Limb (tissue), 2 donors: Measurements from ENCODE around the gene WNK2.

Experiments used
- DNase-seq, 2 donors: peaks; one replicate each; pipeline ENCODE4 v3.0.0-alpha.2; 2016; ENCODE audit errors: extremely low spot score in 2 of 2

Gene WNK2

DNA sequence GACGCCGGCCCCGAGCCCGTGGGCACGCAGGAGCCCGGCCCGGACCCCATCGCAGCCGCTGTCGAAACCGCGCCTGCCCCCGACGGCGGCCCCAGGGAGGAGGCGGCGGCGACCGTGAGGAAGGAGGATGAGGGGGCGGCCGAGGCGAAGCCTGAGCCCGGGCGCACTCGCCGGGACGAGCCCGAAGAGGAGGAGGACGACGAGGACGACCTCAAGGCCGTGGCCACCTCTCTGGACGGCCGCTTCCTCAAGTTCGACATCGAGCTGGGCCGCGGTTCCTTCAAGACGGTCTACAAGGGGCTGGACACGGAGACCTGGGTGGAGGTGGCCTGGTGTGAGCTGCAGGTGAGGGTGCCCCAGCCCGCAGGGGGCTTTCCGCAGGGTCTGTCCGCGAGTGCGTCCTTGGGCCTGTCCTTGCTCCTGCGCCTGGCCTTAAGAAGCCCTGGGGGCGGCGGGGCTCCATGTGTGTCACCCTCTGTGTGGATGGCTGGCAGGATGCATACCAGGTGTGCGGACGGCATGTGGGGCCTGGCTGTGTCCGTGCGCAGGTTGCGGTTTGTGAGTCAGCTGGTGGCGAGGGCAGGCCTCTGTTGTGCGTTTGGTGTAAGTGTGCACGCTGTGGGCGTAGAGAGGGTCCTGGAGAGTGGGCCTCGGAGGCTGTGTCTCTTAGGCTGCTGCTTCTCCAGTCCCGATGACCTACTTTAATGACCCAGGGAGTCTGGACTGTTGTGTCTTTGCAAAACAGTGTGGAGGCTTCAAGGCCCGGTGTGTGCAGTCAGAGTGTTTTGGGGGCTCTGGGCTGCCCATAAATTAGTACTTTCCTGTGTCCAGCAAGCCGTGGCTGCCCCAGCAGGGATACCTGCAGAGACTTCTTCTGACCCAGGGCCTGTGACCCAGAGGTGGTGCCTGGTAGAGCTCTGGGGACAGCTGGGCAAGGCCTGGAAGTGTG lies 1.6 kb downstream of the WNK2 start:
- DNase-seq = no peak

DNA sequence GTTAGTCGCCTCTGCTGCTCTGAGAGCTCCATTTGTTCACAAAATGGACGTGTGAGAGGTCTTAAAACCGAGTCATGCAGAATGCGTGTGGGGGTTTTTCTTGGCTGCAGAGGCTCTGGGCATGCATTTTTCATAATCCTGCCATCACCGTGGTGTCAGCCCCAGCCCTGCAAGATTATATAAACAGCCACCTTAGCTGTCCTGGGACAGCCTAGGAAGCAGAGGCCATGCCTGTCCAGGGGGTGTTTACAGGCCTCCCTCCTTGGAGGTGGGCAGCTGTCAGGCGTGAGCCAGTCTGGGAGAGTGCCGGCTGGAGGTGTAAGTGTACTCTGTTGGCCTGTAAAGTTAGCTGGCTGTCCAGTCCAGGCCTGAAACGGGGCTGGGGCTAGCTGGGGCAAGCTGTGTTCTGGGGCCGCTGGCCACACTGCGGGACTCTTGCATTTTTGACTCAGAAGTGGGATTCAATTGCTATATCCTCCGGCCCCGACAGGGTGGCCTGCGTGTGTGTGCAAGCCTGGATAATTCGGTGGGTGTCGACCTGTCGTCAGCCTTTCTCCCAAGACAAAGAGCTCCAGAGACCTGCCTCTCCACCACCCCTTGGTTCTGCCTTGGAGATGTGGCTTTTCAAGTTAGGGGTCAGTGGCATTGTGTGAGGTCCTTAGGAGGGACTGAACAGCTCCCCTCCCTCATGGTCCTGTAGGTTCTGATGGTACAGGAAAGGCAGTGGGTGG lies 2.4 kb downstream of the WNK2 start:
- DNase-seq = no peak

DNA sequence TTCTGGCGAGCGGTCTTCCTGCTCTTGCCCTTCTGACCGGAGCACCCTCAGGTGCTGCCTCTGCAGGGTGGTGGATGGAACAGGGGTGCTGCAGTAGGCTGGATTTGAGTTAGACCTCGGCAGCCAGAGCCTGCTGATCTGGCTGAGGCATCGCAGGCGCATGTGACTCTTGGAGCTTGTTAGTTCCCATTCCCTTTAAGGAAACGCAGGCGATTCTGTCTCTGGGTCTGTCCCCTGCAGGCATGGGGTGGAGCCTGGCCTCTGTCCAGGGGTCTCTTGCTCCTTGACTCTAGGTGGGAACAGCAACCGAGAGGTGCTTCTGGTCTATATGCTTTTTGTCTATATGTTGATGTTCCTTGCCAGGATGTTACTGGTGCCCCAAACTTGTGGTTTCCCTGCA lies 3.1 kb downstream of the WNK2 start:
- no peak for DNase-seq

- no peak for DNase-seq
Measured at GRCh38 chr9:93187574-93187973, 3.6 kb downstream of the WNK2 start.

GRCh38 chr9:93188426-93189368 lies 4.8 kb downstream of the WNK2 start:
- DNase-seq = no peak

DNA sequence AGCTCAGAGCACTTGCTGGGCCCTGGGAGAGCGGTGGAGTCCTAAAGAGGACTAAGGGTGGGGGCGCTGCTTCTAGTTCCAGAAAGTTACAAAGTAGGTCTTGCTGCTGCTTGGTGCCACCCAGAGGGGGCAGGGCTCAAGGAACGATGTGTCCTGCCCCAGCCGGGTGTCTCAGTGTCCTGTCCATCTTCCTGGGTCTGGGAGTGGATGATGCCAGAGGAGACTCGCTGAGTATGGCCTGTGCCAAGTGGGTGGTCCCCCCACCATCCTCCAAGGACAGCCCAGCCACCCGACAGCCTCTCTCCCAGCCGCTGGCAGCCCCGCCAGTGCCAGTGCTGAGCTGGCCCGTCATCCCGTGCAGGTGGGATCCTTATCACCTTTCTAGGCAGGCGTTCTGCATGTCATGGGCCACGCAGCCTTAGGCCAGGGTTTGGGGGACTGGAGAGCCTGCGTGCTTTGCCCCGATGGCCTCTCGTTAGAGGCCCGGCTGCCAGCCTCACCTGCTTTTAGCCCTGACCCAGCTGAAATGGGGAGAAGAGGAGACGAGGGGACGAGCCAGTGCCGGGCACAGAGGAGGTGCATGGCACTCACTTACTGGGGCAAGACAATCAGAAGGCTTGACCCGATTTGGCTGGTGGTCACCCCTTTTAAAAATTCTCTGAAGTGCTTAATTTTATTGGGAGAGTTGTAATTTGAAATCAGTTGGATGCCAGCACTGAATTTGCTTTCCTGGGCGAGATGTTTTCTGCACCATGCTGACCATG lies 5.6 kb downstream of the WNK2 start:
- no peak for DNase-seq

DNA sequence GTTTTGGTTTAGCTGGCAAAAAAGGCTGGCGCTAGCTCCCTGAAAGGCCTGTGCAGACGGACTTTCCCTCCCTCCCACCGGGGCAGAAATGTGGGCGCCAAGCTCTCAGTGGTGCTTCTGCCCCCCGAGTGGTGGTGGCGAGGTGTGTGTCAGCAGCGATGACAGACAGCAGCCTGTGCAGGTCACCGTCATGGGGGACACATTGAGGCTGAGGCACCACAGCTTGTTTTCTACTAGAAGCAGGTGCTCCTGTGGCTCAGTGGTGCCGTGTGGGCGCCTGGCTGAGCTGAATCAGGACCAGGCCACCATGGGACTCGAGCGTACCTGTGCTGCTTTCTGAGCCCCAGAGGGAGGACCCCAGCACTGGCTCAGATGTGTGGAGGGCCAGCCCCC lies 6.2 kb downstream of the WNK2 start:
- DNase-seq = no peak

GRCh38 chr9:93190656-93191353 lies 6.9 kb downstream of the WNK2 start:
- no peak for DNase-seq

DNA sequence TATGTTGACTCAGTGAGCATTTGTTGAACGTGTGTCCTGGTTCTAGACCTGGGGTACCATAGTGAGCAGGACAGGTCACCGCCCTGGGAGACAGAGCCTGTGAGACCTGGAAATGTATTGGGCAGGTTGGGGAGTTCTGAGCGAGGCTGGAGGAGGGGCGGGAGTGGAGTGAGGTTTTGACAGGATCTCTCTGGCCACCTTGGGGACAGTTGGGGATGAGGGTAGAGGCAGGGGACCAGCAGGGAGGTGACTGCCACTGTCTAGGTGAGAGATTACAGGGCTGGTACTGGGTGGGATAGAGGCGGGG lies 7.4 kb downstream of the WNK2 start:
- no peak for DNase-seq

- DNase-seq = no peak
Measured at GRCh38 chr9:93192721-93193387, 8.9 kb downstream of the WNK2 start.

GRCh38 chr9:93193388-93194220 lies 9.7 kb downstream of the WNK2 start:
- DNase-seq = no peak

- DNase-seq = no peak
Measured at GRCh38 chr9:93194221-93194625, 10.3 kb downstream of the WNK2 start.

- DNase-seq = no peak
Measured at GRCh38 chr9:93194641-93195040, 10.7 kb downstream of the WNK2 start.

GRCh38 chr9:93196096-93197055 lies 12.4 kb downstream of the WNK2 start:
- DNase-seq = no peak

DNA sequence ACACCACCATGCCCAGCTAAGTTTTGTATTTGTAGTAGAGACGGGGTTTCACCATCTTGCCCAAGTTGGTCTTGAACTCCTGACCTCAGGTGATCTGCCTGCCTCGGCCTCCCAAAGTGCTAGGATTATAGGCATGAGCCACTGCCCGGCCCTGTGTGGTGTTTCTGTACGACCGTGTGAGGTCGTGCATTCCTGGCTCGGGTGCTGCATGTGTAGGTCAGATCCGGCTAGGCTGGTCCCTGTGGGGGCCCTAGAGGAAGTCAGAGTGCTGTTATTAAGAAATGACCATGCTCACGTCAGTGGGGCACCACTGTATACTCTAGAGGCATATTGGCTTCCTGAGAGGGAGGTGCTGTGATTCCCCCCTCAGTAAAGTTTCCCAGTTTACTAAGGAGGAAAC lies 13.7 kb downstream of the WNK2 start:
- DNase-seq = no peak

DNA sequence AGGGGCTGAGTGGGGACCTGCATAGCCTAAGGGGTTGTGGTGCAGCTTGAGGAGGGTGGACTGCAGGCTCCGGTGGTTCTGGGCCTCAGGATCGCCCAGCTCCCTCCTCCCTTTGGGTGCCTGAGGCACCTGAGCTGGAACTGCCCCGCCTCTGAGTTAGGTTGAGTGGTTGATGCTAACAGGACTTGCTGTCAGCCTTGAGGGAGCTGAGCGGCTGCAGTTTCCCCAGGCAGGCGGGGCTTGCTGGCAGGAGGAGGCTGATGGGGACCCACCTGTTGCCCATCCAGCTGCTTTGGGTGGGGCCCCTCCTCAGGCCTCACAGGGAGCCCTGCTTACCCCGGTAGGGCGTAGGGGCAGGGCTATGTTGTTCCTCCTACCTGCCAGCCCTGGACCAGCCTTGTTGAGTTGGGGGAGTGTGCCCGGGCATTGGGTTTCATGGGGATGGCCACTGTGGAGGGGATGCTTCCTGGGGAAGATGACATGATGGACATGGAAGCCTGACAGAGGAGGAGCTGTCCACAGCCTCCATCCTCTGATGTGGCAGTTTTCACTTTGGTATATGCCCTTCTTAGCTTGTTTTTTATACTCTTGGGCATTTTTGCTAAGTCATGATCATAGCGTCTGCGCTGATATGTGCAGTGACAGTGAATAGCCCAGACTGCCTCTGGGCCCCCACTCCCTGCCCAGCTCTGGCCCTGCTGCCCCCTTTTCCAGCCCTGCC lies 14.3 kb downstream of the WNK2 start:
- DNase-seq = no peak
